GM18502 (cell line): ENCODE measurements around the gene SORCS2.

Source experiments
- ATAC-seq: cut with Tn5 transposase; IDR thresholded peaks from one replicate; pipeline ENCODE4 v1.9.1; 2021; ENCODE audit warnings: mild to moderate bottlenecking; ENCODE audit not compliant: unreplicated experiment, poor library complexity

The SORCS2 gene

DNA sequence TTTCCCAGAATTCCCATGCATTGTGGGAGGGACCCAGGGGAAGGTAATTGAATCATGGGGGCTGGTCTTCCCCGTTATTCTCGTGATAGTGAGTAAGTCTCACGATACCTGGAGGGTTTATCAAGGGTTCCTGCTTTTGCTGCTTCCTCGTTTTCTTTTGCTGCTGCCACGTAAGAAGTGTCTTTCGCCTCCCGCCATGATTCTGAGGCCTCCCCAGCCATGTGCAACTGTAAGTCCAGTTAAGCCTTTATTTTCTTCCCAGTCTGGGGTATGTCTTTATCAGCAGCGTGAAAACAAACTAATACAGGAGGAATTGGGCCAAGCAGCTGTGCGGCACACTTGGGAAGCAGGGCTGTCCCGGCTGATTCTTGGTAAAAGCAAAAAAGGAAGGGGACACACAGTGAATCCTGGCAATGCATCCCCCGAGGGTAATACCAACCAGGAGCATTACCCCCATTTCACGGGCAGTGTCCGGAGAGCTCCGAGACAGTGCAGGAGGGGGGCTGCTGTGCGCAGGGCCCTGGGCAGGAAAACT is 561.7 kb downstream of the SORCS2 start:
- ATAC-seq: no peak

DNA sequence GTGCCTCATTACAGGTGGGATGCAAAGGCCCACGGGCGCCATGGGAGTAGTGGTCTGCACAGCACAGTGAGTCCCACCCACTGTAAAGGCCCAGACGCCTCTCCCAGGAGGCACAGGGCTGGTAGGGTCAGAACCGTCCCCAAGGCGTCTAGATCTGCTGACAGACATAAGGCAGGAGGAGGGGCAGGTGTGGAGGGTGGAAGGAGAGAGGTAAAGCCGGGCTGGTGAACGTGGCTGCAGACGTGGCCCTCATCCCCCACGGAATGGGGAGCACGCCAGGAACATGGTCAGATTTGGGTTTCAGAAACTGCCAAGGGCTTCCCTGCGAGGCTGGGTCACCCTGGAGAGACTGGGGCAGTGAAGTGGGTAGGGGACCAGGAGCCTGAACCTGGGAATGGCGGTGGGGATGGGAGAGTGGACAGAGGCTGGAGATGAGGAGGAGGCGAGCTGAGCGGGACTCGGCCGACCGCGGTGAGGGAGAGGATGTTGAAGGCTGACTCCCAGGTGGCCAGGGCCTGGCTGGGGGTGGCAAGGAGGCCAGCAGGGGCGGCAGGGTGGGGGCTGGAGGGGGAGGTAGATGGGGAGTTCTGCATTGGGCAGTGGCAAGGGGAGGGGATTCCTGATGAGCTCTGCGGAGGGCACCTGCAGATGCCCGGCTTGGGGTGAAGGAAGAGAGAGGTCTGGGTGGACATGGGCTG is 562.4 kb downstream of the SORCS2 start:
- no peak for ATAC-seq

DNA sequence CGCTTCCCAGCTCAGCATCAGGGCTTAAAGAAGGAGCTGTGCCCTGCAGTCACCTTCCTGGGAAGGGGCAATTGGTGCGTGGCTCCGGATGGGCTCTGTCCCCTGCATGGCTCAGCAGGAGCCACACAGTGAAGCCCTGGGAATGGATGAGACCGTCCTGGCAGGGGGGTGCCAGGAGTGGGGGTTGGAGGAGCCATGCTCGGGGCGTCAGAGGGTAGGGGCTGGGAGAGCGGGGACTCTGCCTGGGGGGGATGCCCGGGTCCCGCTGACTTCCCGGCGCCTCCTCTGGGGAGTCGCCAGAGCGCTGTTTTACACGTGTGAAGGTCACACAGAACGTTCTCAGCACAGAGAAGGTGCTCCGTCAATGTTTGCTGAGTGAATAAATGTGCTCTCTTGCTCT is 563.2 kb downstream of the SORCS2 start:
- no peak for ATAC-seq

DNA sequence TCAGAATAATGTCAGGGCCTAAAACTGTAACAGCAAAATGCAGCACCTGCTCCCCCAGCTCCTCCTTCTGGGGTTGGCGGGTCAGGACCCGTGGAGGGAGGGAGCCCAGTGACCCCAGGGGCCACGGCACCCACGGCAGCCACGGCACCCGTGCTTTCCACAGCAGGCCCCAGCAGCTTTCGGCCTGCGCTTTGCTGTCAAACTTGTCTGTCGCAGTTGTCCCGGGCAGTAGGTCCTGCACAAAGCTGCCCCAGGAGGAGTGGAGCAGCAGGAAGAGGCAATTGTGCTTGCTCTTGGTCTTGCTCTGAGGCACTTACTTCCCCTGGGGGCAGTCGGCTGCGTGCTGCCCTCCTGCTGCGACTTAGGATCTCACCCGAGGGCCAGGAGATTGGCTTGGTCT is 563.7 kb downstream of the SORCS2 start:
- ATAC-seq: no peak

DNA sequence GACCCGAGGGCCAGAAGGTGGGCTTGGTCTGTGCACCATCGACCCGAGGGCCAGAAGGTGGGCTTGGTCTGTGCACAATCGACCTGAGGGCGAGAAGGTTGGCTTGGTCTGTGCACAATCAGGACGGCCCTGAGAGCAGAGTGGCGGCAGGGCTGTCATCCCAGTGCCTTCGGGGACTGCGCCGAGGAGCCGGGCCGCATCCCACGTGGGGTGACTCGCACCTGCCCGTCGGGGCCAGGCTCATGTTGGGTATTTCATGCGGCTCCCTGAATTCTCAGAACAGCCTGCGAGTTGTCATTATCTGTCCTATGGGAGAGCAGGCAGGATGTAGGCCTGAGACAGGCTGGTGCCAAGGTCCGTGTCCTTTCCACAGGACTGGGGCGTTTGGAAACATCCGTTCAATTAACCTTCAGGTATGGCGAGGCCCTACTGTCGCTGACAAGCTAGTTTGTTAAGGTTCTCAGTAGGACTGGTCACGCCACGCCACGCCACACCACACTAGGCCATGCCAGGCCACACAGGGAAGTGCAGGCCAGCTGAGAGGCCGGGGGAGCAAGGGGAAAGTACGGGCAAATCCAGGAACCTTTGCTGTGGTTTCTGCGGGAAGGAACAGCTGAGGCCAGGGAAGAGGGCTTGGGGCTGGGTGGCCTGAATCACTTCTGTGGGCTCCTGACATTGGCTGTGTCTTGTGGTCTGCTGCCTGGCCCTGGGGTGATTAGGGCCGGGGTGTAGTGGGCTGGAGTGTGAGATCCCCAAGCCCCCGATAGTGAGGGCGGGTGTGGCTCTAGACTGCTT is 564.4 kb downstream of the SORCS2 start:
- ATAC-seq: no peak

DNA sequence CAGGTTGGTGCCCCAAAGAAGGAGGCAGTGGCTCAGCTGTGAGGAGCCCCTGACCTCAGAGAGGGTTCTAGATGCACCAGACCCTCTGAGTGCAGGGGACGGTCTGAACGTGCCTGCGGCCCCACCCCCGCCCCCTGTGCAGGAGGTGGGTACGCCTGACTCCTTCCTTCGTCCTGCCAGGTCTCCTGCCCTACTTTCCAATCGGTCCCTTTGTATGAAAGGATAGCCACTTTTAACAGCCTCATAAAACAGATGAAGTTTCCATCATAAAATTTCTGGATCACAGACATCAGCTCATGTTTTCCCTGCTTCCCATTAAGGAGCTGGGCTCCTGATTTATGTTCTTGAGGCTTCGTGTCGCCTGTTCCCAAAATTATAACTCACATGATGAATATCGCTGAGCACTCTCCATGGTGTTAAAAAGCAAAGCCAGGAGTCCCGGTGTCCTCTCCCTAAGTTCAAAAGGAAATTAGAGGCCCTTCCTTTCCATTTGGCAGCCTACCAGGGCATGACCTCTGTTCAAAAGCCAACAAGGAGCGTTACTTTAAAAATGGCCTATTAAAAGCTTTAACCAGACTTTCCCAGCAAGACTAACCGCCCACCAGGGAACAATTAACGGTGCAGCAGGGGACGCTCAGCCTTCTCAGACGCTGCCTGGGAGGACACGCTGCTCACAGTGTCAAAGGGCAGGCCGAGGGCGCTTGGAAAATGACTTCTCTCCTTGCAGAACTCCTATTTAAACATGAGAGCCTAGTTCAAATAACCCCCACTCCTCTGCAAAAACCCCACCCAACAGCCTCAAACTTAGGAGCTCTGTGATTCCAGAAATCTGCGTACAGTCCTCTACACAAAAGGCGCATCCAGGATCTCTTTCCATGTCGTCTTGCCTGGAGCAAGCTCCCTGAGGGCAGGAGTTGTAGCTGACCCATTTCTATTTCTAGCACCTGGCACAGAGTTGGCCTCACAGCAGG is 565.4 kb downstream of the SORCS2 start:
- ATAC-seq: no peak

DNA sequence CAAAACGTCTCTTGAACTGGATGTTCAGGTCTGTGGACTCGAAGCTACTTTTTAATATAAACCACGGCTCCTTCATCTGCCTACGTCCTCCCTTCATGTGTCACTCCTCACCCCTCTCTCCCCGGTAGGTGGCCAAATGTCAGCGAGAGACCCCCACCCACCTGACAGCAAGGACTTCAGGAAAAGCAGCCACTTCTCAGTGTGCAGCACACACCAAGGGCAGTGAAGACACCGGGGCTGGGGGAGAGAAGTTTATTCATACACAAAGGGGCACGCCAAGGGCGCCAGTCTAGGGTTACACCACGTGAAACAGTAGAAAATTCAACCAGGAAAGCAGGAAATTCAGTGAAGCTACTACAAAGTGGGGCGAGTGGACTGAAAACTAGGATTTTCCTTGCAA is 566.1 kb downstream of the SORCS2 start:
- no peak for ATAC-seq

DNA sequence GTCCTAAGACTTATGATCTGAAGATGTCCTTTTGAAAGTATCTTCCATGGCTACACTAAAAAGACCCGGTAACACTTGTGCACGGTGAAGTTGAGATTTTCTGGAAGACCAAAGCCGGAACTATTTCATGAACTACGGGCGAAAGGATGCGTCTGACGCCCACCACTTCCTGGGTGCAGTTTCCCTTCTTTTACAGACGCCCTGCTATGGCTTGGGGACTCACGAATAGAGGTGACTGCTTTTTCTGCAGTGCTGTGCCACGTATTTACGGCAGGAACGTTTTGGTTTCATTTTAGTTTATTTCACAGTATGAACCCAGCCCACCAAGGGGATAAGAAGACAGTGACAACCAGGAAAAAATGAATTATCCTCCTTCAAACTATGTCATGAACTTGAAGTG is 566.9 kb downstream of the SORCS2 start:
- no peak for ATAC-seq

DNA sequence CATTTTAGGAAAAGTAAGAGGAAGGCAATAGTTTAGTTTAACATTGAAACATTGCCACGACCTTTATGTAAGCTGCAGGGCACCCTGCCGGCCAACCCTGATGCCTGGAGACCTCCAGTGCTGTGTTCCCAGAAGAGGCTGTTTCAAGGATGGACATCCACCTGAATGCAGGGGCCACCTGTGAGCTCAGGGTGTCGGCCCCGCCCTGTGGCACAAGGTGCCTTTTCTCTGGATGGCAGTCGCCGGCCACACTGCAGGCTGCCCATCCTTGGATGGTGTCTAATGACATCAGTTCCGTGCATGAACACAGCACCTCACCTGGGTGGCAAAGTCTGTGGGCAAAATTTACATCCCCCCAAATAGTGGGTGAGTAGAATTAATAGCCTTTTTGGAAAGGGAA is 567.3 kb downstream of the SORCS2 start:
- no peak for ATAC-seq

DNA sequence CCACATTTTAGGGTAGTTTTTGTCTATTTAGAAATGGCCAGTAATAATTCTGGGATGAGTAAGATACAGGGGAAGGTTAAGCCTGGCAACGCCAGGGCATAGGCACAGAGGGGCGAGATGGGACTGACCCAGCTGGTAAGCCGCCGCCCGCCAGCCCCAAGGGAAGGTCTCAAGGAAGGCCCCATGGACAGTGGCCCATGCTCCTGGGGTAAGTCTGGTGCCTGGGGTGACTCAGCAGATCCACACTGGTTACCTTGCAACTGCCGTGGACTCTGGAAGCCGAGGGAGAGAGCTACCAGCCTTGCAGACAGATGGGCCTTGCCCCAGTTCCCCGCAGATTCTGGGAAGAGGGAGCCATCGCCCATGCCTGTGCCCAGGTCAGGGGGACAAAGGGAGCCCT is 567.9 kb downstream of the SORCS2 start:
- no peak for ATAC-seq

DNA sequence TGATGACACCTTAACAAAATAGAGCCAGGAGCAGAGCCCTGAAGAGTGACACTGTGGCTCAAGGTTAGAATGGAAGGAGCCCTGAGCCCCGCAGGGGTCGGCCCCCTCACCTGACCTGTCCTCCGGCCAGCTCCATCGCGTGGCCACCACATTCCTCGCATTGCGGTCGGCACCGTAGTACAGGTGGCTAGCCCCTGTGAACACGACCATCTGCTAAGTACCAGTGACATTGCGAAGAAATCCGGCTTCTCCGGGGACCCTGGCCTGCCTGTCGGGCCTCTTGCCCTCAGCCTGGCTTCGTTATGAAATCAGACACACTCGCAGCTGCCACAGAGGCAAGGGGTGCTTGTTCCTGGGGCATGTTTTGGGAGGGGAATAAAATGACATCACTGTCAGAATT is 568.4 kb downstream of the SORCS2 start:
- ATAC-seq: no peak

DNA sequence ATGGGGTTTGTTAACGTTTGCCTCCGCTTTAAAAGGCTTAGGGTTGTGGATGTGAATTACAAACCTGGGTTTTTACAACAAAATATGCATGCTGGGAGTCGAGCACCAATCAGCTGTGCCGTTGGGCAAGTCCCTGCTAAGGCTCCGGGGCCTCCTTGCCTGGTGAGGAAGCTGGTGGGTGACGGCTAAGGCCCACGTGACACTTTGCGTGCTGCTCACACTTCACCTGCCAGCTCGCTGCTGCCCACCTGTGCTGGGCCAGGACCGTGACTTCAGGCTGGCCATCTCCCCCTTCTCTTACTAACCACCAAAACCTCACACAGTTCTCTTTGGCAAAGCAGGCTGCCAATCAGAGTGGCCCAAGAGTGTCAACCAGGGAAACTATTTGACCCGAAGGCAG is 569.0 kb downstream of the SORCS2 start:
- ATAC-seq: no peak

DNA sequence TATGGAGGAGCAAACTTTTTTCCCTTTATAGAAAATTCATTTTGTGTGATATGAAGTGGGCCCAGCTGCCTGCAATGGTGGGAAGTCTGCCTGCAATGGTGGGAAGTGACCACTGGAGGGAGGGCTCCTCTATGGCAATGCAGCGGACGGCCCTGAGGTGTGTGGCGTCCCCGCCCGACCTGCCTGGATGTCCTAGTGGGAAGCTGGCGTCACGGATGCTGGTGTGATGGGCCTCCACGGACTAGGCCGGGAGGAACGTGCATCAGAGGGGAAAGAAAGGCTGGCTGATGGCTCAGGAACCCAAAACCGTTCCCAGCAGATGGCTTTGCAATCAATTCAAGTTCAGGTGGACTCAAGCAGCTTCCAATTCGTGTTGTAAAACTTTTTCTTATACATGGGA is 569.4 kb downstream of the SORCS2 start:
- peak; percentile 89 for ATAC-seq

DNA sequence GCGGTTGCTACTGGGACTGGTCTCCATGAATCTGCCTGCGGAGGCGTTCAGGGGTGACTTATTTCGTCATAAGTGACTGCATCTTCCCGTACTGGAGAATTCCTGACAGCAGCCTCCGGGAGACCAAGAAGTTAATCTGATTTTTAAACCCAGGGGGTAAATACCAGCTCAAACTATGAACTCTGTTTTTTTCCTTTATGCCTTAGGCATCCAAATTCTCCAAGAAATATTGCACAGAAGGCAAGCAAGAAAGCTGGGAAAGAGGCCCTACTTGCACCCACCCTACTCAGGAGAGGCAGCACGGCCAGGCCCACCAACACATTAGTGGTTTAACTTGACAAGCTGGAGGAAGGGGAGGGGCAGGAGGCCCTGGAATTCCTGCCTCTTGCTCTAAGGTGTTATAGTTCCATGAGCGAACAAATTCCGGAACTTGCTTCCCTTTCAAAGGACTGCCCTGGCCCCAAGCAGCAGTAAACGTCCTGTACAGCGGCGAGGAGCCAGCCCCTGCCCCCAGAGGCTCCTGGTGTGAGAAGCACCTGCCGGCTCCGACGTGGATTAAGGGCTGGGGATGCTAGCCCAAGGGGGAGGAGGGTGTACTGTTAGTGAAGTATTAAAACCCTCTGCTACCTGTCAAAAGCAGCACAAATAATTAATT is 570.2 kb downstream of the SORCS2 start:
- no peak for ATAC-seq

DNA sequence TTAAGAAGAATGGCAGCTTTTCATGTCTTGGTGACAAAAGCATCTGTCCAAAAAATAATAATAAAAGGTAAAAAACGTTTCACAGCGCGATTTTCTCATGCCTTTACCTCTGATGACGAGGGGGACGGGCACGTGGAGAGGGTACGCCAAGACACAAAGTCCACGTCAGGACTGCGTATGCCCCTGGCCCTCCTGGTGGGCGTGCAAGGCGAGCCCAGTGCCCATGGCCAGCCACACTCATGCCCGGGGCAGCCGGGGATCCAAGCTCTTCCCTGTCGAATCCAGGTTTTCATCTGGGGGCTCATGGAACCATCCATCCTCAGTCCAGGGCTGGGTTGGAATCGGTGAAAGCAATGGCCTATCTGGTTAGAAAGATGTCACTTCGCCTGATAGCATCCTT is 570.8 kb downstream of the SORCS2 start:
- ATAC-seq: no peak

DNA sequence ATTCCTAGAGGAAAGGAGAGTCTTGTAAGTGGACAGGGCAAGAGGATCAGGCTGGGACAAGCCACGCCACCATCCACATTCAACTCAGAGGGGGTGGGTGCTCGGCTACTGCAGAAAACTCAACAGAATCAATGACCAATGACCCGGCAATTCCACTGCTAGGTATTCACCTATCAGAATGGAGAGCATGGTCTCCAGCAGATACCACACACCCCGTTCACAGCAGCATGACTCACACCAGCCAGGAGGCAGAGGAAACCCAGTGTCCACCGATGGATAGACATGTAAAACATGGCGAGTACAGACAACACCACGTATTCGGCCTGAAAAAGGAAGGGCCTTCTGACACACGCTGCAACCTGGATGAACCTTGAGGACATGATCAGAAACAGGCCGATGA is 571.5 kb downstream of the SORCS2 start:
- ATAC-seq: no peak

DNA sequence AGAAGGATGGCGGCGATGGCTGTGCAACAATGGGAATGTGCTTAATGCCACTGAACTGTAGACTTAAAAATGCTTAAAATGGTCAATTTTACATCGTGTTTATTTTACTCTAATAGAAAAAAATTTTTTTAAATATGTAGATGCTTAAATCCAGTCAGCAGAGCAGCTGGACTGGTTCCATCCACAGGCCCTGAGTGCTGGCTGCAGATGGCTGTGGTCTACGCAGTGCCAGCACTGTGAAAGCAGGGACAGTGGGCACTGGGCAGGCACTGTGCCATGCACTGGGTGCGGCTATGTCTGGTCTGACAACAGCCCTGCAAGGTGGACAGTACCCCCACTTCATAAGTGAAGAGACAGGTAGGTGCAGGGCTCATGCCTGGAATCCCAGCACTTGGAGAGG is 572.1 kb downstream of the SORCS2 start:
- no peak for ATAC-seq

DNA sequence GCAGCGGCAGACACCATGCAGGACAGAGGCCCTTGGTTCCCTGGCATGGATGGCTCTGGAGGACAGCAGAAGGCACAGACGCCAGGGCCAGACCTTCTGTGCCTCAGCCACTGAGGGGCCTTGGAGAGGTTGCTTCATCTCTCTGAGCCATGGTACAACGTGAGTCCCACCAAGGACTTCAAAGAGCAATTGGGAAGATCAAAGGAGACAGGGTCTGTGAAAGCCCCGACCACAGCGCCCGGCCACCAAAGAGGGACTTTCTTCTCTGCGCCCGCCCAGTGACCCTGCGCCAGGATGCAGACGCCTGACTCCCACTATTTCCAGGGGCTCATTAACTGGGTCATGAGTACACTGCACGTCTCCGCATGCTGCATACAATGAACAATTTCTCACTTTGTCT is 573.3 kb downstream of the SORCS2 start:
- ATAC-seq: no peak

DNA sequence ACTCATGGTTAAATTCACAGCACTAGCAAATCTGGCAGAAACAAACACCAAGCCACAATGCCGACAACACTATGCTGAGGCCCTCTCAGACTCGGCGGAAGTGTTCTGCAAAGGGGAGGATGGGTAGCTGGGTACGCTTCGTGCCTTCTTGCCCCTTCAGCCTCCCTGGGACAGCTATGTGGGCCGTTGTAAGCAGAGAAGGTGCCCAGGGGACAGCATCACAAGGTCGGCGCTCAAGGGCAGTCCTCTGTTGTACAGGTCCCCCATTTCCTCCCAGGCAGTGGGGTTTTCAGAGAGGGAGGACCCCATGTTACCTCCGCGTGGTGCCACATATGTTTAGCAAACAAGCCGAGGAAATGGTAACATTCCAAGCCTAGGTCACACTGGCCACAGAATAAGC is 573.7 kb downstream of the SORCS2 start:
- no peak for ATAC-seq

DNA sequence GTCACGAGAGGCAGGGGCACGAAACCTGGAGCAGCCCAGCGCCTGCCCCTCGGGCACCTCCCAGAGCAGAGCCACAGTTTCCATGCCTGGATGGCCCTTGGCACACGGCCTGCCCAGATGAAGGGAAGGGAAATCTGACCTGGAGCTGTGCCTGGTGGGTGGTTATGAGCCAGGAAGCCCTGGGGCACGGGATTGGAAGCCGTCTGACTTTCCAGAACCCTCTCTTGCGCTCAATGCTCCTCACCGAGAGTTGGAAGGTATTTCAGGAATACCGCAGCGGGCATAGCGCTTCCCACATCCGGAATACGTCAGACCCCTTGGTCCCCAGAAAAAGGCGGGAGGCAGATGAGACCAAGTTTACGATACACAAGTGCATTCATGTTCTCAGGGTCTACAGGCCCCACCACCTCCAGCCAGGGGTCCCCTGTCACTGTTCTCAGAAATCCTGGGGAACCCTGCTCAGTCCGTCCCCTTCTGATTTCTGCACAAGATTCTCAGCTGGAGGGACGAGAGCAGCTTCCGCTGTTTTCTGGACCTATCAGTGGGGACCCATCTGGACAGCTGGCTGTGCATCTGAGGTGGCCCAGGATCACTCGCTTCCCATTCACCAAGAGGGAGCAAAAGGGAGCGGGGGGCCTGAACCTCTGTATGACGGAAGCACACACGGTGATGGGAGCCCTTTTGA is 574.5 kb downstream of the SORCS2 start:
- ATAC-seq: no peak
